Measurements from ENCODE around the gene PLCZ1.

Gene PLCZ1

DNA sequence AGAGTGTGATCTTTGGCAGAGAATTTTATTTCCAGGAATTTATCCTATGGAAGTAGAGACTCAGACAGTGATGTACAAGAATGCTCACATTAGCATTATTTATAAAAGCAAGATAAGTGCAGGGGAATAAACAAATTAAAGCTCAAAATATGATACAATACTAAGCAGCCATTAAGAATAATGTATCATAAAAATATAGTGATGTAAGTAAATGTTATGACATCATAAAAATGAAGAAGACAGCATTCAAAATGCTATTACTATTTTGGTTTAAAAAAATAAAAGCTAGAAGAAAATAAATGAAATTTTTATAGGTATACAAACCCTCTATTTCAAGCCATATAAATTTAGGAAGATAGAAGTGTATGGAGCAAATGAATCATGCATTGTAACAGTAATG is 17.1 kb downstream of the PLCZ1 start:
- Histone ChIP-seq H3K36me3 (ENCODE audit: insufficient read depth, low read length) (no peaks in the 10 kb centered on the region), H3K4me1 (ENCODE audit: insufficient read depth, low read length, severe bottlenecking) (no peaks in the 10 kb centered on the region), H3F3A (ENCODE audit: insufficient read depth, low read length) (no peaks in the 10 kb centered on the region), H4K20me1 (ENCODE audit: insufficient read depth, low read length) (no peaks in the 10 kb centered on the region), H2AFZ (ENCODE audit: low read length) (no peak overlapping the region), H3K79me2 (ENCODE audit: insufficient read depth, low read length) (no peaks in the 10 kb centered on the region), H3K9me3 (ENCODE audit: low read length) (no peaks in the 10 kb centered on the region), H3K9me2 (ENCODE audit: low read depth, low read length) (no peaks in the 10 kb centered on the region), H3K4me3 (ENCODE audit: low read depth, low read length, poor library complexity, severe bottlenecking) (no peak overlapping the region), H3K9ac (ENCODE audit: low read length) (no peak overlapping the region), H3K27ac (ENCODE audit: low read depth, low read length, poor library complexity, severe bottlenecking) (no peak overlapping the region), H3K27me3 (ENCODE audit: insufficient read depth, low read length) (no peaks in the 10 kb centered on the region), H3K4me2 (ENCODE audit: low read length) (no peak overlapping the region)
- TF ChIP-seq, protein P1, sequence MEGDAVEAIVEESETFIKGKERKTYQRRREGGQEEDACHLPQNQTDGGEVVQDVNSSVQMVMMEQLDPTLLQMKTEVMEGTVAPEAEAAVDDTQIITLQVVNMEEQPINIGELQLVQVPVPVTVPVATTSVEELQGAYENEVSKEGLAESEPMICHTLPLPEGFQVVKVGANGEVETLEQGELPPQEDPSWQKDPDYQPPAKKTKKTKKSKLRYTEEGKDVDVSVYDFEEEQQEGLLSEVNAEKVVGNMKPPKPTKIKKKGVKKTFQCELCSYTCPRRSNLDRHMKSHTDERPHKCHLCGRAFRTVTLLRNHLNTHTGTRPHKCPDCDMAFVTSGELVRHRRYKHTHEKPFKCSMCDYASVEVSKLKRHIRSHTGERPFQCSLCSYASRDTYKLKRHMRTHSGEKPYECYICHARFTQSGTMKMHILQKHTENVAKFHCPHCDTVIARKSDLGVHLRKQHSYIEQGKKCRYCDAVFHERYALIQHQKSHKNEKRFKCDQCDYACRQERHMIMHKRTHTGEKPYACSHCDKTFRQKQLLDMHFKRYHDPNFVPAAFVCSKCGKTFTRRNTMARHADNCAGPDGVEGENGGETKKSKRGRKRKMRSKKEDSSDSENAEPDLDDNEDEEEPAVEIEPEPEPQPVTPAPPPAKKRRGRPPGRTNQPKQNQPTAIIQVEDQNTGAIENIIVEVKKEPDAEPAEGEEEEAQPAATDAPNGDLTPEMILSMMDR (IDR thresholded peaks at IDR 0.05; ENCODE audit: low read length), result no peak
- no peak for TF ChIP-seq EZH2 (IDR thresholded peaks at IDR 0.05; ENCODE audit: borderline replicate concordance, low read length)

DNA sequence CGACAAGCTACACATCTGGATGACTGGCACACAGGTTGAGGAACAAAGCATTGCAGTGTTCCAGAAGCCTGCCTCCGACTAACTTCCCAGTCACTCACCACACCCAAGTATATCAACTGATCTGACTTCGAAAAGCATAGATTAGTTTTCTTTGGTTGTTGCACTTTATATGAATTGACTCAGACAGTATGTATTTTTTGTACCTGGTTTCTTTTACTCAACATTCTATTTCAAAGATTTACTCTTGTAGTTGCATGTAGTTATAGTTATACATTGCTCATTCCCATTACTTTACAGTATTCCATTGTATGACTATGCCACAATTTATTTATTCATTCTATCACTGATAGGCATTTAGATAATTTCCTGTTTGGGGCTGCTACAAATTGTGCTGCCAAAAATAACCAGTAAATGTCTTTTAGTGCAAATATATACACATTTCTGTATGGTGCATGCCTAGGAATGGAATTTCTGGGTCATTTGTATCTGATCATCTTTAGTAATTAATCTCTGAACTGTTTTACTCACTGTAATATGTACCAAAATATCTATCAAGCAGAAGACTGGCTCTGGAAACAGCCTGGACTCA is 17.8 kb downstream of the PLCZ1 start:
- H3K9me2 ChIP-seq (ENCODE audit: low read depth, low read length), result no peaks in the 10 kb centered on the region
- H2AFZ ChIP-seq (ENCODE audit: low read length), result no peak overlapping the region
- TF ChIP-seq, protein P1 (IDR thresholded peaks at IDR 0.05; ENCODE audit: low read length), result no peak
- no peak for TF ChIP-seq EZH2 (IDR thresholded peaks at IDR 0.05; ENCODE audit: borderline replicate concordance, low read length)
- H3K27ac ChIP-seq (ENCODE audit: low read depth, low read length, poor library complexity, severe bottlenecking), result no peak overlapping the region
- no peaks in the 10 kb centered on the region for H3K27me3 ChIP-seq (ENCODE audit: insufficient read depth, low read length)
- H3K4me1 ChIP-seq (ENCODE audit: insufficient read depth, low read length, severe bottlenecking), result no peaks in the 10 kb centered on the region
- no peak overlapping the region for H3K9ac ChIP-seq (ENCODE audit: low read length)
- no peaks in the 10 kb centered on the region for H3F3A ChIP-seq (ENCODE audit: insufficient read depth, low read length)
- H3K9me3 ChIP-seq (ENCODE audit: low read length), result no peaks in the 10 kb centered on the region
- no peak overlapping the region for H3K4me3 ChIP-seq (ENCODE audit: low read depth, low read length, poor library complexity, severe bottlenecking)
- no peaks in the 10 kb centered on the region for H4K20me1 ChIP-seq (ENCODE audit: insufficient read depth, low read length)
- no peaks in the 10 kb centered on the region for H3K79me2 ChIP-seq (ENCODE audit: insufficient read depth, low read length)
- no peaks in the 10 kb centered on the region for H3K36me3 ChIP-seq (ENCODE audit: insufficient read depth, low read length)
- no peak overlapping the region for H3K4me2 ChIP-seq (ENCODE audit: low read length)

DNA sequence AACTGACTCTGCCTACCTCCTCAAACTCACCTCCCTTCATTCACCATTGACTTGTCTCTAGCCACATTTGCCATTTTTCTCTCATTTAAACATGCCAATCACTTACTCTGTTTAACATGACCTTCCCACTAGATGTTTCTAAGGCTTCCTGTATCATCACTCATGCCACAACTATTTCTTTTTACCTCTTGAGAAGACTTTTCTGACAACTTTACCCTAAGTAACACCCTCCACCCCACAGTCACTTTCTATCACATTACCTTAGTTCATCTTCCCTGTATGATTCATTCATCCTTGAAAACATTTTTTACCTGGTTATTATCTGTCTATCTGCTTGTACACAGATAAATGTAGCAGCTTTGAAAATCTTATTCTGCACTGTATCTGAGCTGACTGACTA is 19.4 kb downstream of the PLCZ1 start:
- H3K9me2 ChIP-seq (ENCODE audit: low read depth, low read length), result no peaks in the 10 kb centered on the region
- no peak overlapping the region for H3K9ac ChIP-seq (ENCODE audit: low read length)
- no peaks in the 10 kb centered on the region for H3F3A ChIP-seq (ENCODE audit: insufficient read depth, low read length)
- no peak overlapping the region for H3K4me3 ChIP-seq (ENCODE audit: low read depth, low read length, poor library complexity, severe bottlenecking)
- no peak overlapping the region for H3K27ac ChIP-seq (ENCODE audit: low read depth, low read length, poor library complexity, severe bottlenecking)
- TF ChIP-seq, protein P1 (IDR thresholded peaks at IDR 0.05; ENCODE audit: low read length), result no peak
- no peak for TF ChIP-seq EZH2 (IDR thresholded peaks at IDR 0.05; ENCODE audit: borderline replicate concordance, low read length)
- H3K79me2 ChIP-seq (ENCODE audit: insufficient read depth, low read length), result no peaks in the 10 kb centered on the region
- H3K4me2 ChIP-seq (ENCODE audit: low read length), result no peak overlapping the region
- H2AFZ ChIP-seq (ENCODE audit: low read length), result no peak overlapping the region
- H3K9me3 ChIP-seq (ENCODE audit: low read length), result no peaks in the 10 kb centered on the region
- no peaks in the 10 kb centered on the region for H3K4me1 ChIP-seq (ENCODE audit: insufficient read depth, low read length, severe bottlenecking)
- H3K27me3 ChIP-seq (ENCODE audit: insufficient read depth, low read length), result no peaks in the 10 kb centered on the region
- no peaks in the 10 kb centered on the region for H4K20me1 ChIP-seq (ENCODE audit: insufficient read depth, low read length)
- no peaks in the 10 kb centered on the region for H3K36me3 ChIP-seq (ENCODE audit: insufficient read depth, low read length)
